Raji (cell line): ENCODE measurements around the gene ARPP19.

Experiments
- POLR2A ChIP-seq: IDR thresholded peaks from 2 replicates; pipeline ENCODE4 v1.6.1; 2011; ENCODE audit warnings: low read depth, low read length, control low read depth; ENCODE audit not compliant: insufficient read depth

Gene ARPP19

DNA sequence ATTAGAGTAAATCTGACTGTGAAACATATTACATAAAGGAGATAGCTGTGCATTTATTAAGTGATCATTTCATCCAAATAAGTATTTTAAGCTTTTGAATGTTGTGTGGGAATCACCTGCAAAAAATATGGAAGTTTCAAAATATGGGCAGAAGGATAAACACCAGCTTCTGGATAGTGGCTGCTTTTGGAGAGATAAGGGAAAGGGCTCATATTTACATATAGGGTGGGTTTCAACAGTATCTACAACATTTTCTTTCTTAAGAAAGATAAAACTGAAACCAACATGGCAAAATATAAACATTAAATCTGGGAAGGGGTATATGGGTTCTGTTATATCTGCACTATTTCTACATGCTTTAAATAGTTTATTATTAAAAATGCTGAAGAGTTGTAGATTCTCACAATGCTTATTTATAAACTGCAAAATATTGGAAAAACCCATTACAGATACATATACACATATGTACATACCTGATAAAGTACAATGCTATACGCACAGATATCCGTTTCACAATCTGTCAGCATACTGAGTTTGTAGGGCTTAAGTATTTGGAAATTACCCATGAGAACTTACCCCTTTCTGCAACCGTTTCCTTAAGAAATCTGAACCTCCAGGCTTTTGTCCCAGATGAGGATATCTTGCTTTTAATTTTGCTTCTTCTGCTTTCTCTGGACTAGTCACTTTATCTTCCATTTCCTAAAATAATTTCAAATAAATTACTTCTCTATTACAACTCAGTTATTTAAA is 12.1 kb downstream of the ARPP19 start:
- no peak for TF ChIP-seq POLR2A

GRCh38 chr15:52552303-52552702 is 16.5 kb downstream of the ARPP19 start:
- no peak for TF ChIP-seq POLR2A

DNA sequence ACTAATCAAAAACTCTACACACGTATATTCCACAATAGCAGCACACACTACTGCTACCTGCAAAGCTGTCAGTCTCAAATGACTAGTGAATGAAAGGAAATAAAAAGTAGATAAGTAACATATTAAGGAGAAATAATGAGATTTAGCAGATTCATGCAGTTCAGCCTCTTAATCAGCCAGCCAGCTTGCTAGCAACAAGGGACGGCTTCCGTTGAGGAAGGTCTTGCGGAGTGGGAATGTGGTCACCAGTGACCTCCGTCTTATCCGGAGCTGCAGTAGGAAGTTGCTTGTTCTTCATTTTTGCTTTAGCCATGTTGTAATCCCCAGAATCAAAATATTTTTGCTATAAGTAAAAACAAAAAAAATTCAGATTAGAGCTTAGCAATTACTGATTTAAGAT is 17.1 kb downstream of the ARPP19 start:
- TF ChIP-seq POLR2A: no peak

DNA sequence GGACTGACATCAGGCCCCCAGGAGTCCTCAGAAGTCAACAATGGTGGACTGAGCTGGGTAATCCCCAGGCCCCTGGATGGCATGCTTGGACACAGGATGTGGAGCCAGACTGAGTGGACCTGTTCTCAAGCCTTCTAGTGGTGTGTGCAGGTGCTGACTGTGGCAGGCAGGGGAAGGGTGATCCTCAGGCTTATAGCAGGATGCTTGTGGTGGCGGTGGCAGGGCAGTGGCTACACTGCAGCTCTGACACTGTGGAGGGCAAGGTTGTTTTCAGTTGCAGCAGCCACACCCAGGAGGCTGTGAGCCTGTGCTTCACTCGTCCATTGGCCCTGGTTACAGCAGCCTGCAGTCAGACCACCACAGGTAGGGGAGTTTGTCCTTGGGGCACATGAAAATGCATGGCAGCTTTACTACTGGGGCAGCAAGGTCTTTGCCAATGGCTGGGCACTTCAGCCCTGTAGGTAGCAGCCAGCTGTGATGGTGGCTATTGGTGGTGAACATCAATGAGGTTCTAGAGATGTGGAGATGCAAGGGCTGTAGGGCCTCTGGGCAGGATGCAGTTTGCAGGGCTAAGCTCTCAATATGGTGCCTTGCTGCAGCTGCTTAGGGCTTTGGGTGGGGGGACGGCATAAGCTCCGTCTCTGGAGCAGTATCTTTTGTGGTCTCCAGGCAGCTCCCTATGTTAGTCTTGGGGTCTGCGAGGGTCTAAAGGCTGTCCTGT is 22.6 kb downstream of the ARPP19 start:
- TF ChIP-seq POLR2A: no peak

- TF ChIP-seq POLR2A: no peak
Measured at GRCh38 chr15:52540374-52541012, 28.3 kb downstream of the ARPP19 start.

GRCh38 chr15:52537459-52537858 is 31.4 kb downstream of the ARPP19 start:
- TF ChIP-seq POLR2A: no peak

- no peak for TF ChIP-seq POLR2A
Measured at GRCh38 chr15:52532427-52532826, 36.4 kb downstream of the ARPP19 start.

DNA sequence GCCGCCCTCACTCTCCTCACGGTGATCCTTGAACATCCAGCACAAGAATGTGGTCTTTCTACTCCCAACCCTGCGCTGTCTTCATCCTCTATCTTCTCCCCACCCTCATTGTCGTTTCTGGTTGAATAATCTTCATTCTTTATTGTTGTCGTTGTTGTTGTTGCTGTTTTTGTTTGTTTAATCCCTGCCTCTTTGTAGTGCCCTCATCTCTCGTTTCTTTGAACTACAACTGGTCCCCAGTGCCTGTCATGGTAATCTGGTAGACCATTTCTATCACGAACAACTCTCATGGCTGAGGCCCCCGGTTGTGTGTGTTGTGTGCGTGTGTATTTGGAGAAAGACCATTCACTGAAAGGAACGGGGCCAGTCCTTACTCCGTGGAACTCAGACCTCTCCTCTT is 38.9 kb downstream of the ARPP19 start:
- TF ChIP-seq POLR2A: no peak

DNA sequence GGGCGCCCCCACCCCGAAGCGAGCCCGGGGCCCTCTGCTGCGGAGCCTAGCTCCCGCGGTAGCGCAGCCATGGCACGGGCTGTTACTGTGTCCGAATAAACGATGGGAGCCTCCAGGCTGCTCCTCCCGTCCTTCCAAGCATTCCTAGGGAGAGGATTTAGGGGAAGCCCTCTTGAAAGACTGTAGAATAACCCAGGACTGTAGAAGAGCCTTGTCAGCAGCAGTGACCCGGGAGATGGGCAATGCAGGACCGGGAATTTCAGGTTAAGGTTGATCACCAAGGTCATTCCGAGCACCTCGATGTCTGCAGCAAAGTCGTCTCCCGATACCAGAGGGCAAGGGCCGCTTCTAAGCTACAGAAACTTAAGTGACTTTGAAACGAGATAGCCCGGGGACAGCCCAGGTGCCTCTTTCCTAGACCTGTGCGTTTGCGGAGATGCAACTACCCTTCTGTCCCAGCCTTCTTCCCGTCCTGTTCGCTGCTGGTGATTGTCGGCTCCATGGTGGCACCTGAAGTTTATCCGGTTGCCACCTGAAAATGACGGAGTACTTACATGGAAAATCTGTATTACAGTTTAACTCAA is 39.4 kb downstream of the ARPP19 start:
- no peak for TF ChIP-seq POLR2A

DNA sequence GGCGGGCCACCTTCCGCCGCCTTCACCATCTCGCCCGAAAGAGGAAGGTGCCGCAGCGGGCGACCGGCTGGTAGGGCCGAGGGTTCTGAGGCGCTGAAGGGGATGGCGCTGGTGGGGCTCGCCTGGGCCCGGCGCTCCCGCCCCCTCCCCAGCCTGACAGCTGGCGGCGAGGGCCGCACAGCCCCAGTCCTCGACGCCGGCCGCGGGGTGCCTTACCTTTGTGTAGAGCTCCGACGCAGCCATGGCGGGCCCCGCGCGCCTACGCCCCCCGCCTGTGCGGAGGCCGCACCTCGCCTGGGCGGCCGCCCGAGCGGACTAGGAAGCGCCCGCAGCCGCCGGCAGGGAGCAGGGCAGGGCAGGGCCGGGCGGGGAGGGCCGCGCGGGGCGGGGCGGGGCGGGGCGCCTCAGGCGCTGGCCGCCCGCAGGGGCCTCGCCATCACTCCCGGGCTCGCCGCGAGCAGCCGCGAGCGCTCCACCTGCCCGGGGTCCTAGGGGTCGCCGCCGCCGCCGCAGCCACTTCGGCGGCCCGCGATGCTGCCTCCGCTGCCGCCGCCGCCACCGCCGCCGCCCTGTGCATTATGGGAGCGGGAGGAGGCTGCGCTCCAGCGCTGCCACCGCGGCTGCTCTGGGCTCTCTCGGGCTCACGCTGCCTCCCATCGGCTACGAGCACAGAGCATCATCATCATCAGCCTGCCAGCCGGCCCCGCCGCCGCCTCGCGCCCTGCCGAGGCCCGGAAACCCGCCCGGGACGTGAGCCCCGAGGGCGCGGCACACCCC is 40.1 kb downstream of the ARPP19 start, which contains the start of gene MYO5A:
TSS of gene MYO5A (minus strand) at position 317 of the 777 bp plus-strand sequence. CDS start at position 243, 74 bp downstream.
- peak; percentile 56 for TF ChIP-seq POLR2A

- no peak for TF ChIP-seq POLR2A
Measured at GRCh38 chr15:52527911-52528563, 40.8 kb downstream of the ARPP19 start.

GRCh38 chr15:52527196-52527910 is 41.5 kb downstream of the ARPP19 start:
- no peak for TF ChIP-seq POLR2A

- TF ChIP-seq POLR2A: no peak
Measured at GRCh38 chr15:52524223-52525136, 44.4 kb downstream of the ARPP19 start.
